A549 treated with AZD9567 at 1 μM for 4 hours (cell line): ENCODE data around the gene SPEG. TPM values are rescaled to one million over a fixed set of nuclear protein-coding genes. Genes with fewer than 3 reads are reported as not detected.

Experiments
- total RNA-seq: library from RNA; stranded (reverse); fragments of 200-300 nt; extraction: Qiagen RNA extraction; gene quantifications from 5 replicates; pipeline ENCODE4 v1.2.3, GENCODE V29; 2022; ENCODE audit not compliant: insufficient read depth

The SPEG gene
- total RNA-seq, result 4.7 to 7.8 TPM (median 6.5 TPM) in 5 replicates

GRCh38 chr2:219434718-219435525 is at the start of gene SPEG:
TSS of gene SPEG (plus strand) at chr2:219434843. CDS start at chr2:219434978, 135 bp downstream.

DNA sequence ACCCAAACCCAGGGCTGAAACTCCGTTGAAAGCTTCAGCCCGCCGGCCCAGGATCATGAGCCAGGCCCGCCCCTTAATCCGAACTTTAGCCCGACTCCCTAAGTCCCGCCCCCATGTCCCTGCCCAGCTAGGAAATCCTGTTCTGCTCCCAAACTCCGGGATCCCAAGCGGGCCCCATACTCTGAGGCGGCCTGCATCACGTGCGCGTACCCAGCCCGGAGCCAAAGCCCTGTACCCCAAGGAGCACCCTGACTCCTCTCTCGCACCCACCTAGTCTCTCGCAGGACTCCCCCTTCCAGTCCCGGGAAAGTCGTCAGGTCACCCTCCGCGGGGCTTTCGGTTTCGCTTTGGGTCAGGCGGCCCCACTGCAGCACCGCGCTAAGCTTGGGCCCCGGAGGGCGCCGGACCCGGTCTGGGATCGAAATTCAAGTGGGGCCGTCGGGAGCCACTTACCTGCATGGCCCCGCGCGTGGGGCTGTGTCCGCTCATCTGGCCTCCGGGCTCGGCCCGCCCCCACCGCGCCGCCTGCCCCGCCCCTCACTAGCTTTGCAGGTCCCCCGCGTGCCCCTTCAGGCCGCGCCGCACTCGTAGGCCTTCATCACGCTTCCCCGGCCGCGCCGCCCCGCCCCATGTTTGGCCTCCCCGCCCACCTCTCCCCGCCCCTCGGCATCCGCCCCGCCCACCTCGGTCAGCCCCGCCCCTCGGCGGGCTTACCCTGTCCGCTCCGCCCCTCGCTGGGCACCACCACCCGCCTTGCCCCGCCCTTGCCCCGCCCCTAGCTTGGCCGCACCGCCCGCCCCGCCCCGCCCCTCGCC is 47.1 kb upstream of the SPEG start, which contains the start of gene DNPEP:
DNPEP (minus strand) TSS at position 607 of the 815 bp plus-strand sequence; CDS start at position 489, 118 bp downstream.

DNA sequence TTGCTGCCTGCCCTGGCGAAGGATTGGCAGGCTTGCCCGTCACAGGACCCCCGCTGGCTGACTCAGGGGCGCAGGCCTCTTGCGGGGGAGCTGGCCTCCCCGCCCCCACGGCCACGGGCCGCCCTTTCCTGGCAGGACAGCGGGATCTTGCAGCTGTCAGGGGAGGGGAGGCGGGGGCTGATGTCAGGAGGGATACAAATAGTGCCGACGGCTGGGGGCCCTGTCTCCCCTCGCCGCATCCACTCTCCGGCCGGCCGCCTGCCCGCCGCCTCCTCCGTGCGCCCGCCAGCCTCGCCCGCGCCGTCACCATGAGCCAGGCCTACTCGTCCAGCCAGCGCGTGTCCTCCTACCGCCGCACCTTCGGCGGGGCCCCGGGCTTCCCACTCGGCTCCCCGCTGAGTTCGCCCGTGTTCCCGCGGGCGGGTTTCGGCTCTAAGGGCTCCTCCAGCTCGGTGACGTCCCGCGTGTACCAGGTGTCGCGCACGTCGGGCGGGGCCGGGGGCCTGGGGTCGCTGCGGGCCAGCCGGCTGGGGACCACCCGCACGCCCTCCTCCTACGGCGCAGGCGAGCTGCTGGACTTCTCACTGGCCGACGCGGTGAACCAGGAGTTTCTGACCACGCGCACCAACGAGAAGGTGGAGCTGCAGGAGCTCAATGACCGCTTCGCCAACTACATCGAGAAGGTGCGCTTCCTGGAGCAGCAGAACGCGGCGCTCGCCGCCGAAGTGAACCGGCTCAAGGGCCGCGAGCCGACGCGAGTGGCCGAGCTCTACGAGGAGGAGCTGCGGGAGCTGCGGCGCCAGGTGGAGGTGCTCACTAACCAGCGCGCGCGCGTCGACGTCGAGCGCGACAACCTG is 16.3 kb upstream of the SPEG start, which contains the start of gene DES:
DES (plus strand) TSS at position 223 of the 857 bp plus-strand sequence; CDS start at position 309, 86 bp downstream.

GRCh38 chr2:219498280-219499057 is 63.8 kb downstream of the SPEG start, which contains the start of gene GMPPA:
TSS of gene GMPPA (plus strand) at chr2:219498891. CDS start at chr2:219499976, 1,085 bp downstream.

GRCh38 chr2:219514196-219514761 is 79.6 kb downstream of the SPEG start, which contains the start of gene ASIC4:
TSS of gene ASIC4 (plus strand) at chr2:219514482. CDS start at chr2:219514725, 243 bp downstream.

GRCh38 chr2:219543596-219544358 is 109.1 kb downstream of the SPEG start, which contains the start of the genes CHPF and TMEM198:
TSS of gene CHPF (minus strand) at chr2:219543809. CDS start at chr2:219543538, 271 bp downstream.
TSS of gene TMEM198 (plus strand) at chr2:219544028. CDS start at chr2:219544728, 700 bp downstream.

Other genes with a start within 250 kb of the SPEG start
- 19.0 to 24.6 TPM (median 21.7 TPM) in 5 replicates for gene ZFAND2B, start 228.1 kb upstream of the SPEG start, total RNA-seq
- gene ABCB6, start 215.9 kb upstream of the SPEG start, total RNA-seq, result 27.7 to 35.3 TPM (median 30.6 TPM) in 5 replicates
- gene ATG9A, start 205.2 kb upstream of the SPEG start, total RNA-seq, result 37.4 to 46.2 TPM (median 40.8 TPM) in 5 replicates
- 14.6 to 31.0 TPM (median 19.9 TPM) in 5 replicates for gene ANKZF1, start 205.0 kb upstream of the SPEG start, total RNA-seq
- 5.6 to 7.1 TPM (median 5.9 TPM) in 5 replicates for gene GLB1L, start 189.4 kb upstream of the SPEG start, total RNA-seq
- 23.5 to 31.2 TPM (median 28.5 TPM) in 5 replicates for gene STK16, start 189.4 kb upstream of the SPEG start, total RNA-seq
- gene TUBA4B, start 181.6 kb upstream of the SPEG start, total RNA-seq, result 0.13 to 0.22 TPM (median 0.19 TPM) in 4 of 5 replicates, not detected in the other
- gene TUBA4A, start 180.9 kb upstream of the SPEG start, total RNA-seq, result 242 to 422 TPM (median 253 TPM) in 5 replicates
- 26.0 to 41.0 TPM (median 35.4 TPM) in 5 replicates for gene DNAJB2, start 155.5 kb upstream of the SPEG start, total RNA-seq
- gene PTPRN, start 125.4 kb upstream of the SPEG start, total RNA-seq, result 0.92 to 1.8 TPM (median 1.1 TPM) in 4 of 5 replicates, not detected in the other
- gene RESP18, start 102.1 kb upstream of the SPEG start, total RNA-seq, result not detected in 5 replicates
- 62.7 to 99.5 TPM (median 71.7 TPM) in 5 replicates for gene DNPEP, start 46.9 kb upstream of the SPEG start, total RNA-seq
- gene DES, start 16.5 kb upstream of the SPEG start, total RNA-seq, result 0.03 to 0.27 TPM (median 0.15 TPM) in 3 of 5 replicates, not detected in the others
- gene GMPPA, start 64.0 kb downstream of the SPEG start, total RNA-seq, result 35.4 to 38.9 TPM (median 36.8 TPM) in 5 replicates
- gene ASIC4, start 79.6 kb downstream of the SPEG start, total RNA-seq, result 0.02 to 0.09 TPM (median 0.06 TPM) in 4 of 5 replicates, not detected in the other
- 15.1 to 34.7 TPM (median 33.5 TPM) in 5 replicates for gene CHPF, start 109.0 kb downstream of the SPEG start, total RNA-seq
- 0.89 to 1.1 TPM (median 0.99 TPM) in 5 replicates for gene TMEM198, start 109.2 kb downstream of the SPEG start, total RNA-seq
- 20.4 to 24.8 TPM (median 21.2 TPM) in 5 replicates for gene OBSL1, start 136.7 kb downstream of the SPEG start, total RNA-seq
- 0.37 to 0.62 TPM (median 0.54 TPM) in 4 of 5 replicates, not detected in the other for gene INHA, start 137.5 kb downstream of the SPEG start, total RNA-seq
- gene STK11IP, start 163.0 kb downstream of the SPEG start, total RNA-seq, result 14.7 to 18.3 TPM (median 16.9 TPM) in 5 replicates
- gene SLC4A3, start 192.8 kb downstream of the SPEG start, total RNA-seq, result 1.7 to 3.6 TPM (median 3.0 TPM) in 5 replicates